Anterior cingulate cortex (tissue), 58 donors: ENCODE results near the gene RASSF3.
"Not testable (repeated sequence)": the region's sequence is repeated elsewhere in the genome, so short reads cannot be mapped to it uniquely, and the experiment has no call there.

Source experiments
- DNase-seq, 58 donors: peaks; one replicate each; lab custom pipeline; 2025; lab: John Stamatoyannopoulos, UW

Gene RASSF3

GRCh38 chr12:64685605-64686004 is 75.3 kb downstream of the RASSF3 start:
- no peak for DNase-seq

GRCh38 chr12:64687816-64688215 is 77.5 kb downstream of the RASSF3 start:
- DNase-seq, result no peak

DNA sequence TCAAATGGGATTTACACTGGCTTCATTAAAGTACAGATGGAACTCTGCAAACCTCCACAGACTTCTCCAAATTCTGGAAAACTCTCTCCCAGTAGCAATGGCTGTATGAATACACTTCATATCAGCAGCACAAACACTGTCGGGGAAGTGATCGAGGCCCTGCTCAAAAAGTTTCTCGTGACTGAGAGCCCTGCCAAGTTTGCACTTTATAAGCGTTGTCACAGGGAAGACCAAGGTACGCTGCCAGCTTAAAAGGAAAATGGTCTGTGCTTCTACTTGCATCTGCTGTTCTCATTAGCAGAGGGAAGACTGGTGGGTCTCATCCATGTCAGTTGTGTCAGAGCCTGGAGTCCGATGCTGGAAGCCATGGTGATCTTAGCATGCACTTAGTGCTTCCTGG is 77.9 kb downstream of the RASSF3 start:
- no peak for DNase-seq

GRCh38 chr12:64688715-64689114 is 78.4 kb downstream of the RASSF3 start:
- no peak for DNase-seq

- DNase-seq, result not testable (repeated sequence)
Observed at GRCh38 chr12:64690236-64690635, 79.9 kb downstream of the RASSF3 start.

GRCh38 chr12:64691227-64691794 is 81.0 kb downstream of the RASSF3 start:
- no peak for DNase-seq

GRCh38 chr12:64691795-64692583 is 81.7 kb downstream of the RASSF3 start:
- no peak for DNase-seq

- no peak for DNase-seq
Observed at GRCh38 chr12:64694130-64695040, 84.1 kb downstream of the RASSF3 start.

GRCh38 chr12:64695550-64695949 is 85.3 kb downstream of the RASSF3 start:
- DNase-seq, result no peak

DNA sequence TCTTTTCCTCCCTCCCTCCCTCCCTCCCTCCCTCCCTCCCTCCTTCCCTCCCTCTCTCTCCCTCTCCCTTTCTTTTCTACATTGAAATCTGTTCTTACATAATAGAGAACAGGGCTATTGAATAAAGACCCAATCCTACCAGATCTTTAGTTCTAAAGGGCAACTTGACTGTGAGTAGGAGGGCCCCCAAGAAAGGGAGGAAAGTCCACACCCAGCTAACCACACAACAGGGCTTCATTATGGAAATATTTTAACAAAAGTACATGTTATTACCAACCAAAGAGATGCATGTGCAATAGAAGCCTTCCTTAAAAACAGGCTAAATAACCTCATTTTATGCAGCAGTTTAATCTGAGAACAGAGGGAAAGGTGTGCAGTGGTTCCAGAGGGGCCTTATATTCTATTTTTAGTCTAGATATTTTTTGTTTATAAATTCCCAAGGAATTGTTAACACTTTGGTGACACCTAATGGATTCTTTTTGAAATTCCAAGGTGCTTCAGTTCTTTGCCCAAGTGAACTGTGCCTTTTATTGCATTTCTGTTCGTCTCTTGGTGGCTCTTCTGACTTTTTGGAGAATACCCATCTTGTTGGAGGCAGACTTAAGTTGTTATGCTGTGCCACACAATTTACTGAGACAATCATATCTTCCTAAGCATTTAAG is 85.9 kb downstream of the RASSF3 start:
- no peak for DNase-seq

- no peak for DNase-seq
Observed at GRCh38 chr12:64699504-64700115, 89.3 kb downstream of the RASSF3 start.

- DNase-seq, result no peak
Observed at GRCh38 chr12:64700532-64700931, 90.2 kb downstream of the RASSF3 start.

DNA sequence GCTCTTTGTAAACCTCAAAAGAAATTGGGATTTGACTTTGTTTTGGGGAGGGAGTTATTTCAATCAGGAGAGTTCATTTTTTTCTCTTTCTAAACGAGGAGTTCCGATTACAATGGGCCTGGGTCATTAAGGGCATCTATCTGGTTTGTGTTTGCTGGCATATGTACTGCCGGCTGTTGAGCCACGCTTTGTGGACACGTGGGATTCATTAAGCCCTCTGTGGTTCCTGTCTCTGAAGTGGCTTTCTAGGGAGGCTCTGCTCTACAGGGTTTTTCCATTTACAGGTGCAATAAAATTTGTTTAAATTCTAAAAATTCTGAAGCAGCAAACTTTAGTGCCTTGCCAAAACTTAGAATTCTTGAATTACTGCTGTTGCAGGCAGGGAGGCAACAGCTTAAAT is 91.0 kb downstream of the RASSF3 start:
- DNase-seq, result no peak

DNA sequence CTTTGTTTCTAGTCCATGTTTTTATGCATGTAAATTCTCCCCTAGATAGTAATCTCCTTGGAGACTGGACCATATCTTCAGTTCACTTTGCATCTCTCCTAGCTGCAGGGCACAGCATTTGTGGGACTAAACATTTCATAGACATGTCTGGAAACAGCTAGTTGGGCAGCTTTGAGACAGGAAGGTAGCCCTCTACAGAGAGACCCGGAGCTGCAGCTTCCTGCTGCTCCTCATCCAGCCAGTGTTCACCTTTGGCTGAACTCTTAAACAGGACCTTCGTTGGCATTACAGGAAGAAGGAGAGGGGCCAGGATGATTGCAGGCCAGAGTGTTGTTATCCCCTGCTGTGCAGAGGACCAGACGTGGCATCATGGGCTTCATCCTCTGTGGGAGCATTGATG is 96.0 kb downstream of the RASSF3 start:
- no peak for DNase-seq

- DNase-seq, result no peak
Observed at GRCh38 chr12:64706857-64707256, 96.6 kb downstream of the RASSF3 start.

DNA sequence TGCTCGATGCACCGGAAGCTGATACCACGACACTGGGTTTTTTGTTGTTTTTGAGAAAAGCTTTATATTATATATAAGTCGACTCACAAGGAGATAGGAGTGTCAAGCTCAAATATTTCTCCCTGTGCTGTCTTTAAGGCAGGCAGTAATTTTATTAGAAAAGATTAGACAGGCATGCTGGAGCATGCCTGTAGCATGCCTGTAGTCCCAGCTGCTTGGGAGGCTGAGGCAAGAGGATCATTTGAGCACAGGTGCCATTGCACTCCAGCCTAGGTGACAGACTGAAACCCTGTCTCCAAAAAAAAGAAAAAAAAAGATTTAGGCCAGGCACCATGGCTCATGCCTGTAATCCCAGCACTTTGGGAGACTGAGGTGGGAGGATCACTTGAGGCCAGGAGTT is 97.1 kb downstream of the RASSF3 start:
- no peak for DNase-seq

GRCh38 chr12:64707926-64708325 is 97.6 kb downstream of the RASSF3 start:
- DNase-seq, result no peak

DNA sequence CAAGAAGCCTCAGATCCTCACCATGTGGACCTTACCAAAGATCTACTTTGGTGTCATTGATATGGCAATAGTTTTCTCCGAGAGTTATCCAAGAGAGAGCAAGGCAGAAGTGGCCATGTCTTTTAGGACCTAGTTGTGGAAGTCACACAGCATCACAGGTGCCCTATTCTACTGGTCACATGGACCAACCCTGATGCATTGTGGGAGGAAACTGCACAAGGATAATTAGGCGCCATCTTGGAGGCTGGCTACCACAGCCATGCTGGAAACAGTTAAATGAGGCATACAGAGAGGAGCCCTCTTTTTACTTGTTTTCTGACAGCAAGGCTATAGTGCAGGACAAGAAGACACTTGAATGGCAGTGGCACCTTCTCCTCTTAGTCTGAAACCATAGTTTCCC is 99.1 kb downstream of the RASSF3 start:
- DNase-seq, result no peak

DNA sequence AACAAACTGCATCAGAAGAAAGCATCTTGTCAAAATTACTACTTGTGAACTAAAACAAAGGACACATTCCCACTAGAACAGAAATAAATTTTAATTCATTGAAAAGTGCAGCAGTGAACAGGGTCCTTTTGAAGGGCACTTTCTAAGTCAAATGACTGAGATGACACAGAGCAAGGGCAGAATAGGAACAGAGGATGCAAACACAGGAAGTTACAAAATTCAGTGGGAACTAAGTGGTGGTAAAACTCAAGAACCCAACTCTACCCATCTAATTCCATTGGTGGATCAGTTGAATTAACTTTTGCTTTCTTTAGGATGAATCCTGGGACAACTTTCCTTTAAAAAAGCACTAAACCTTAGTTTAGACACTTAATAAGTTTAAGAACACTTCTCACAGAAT is 103.1 kb downstream of the RASSF3 start:
- DNase-seq, result no peak

DNA sequence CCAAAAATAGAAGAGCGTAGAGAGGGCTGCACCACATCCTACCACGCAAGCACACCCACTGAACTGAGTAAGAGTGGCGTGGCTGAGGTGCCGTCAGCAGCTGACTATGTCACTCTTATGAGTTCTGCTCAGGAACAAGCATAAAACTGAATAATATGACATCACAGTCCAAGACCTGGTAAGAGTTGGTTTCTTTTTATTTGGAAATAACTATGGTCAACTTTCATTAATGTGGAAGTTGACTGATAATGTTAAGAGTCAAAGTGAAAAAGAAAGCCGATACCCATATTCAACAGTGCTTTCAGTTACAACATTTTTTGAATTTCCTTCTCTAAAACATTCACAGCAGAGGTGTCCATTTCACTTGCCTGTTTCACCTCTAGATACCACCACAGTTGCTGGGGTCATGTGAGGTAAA is 104.3 kb downstream of the RASSF3 start:
- DNase-seq, result peak in 1 of 58 donors; percentile 4
